HG03060 (cell line): ENCODE measurements around the gene LRP1B.

Experiments used
- ATAC-seq: cut with Tn5 transposase; IDR thresholded peaks from one replicate; pipeline ENCODE4 v1.9.1; 2021; ENCODE audit warnings: low read depth, moderate number of reproducible peaks; ENCODE audit not compliant: unreplicated experiment

LRP1B gene

DNA sequence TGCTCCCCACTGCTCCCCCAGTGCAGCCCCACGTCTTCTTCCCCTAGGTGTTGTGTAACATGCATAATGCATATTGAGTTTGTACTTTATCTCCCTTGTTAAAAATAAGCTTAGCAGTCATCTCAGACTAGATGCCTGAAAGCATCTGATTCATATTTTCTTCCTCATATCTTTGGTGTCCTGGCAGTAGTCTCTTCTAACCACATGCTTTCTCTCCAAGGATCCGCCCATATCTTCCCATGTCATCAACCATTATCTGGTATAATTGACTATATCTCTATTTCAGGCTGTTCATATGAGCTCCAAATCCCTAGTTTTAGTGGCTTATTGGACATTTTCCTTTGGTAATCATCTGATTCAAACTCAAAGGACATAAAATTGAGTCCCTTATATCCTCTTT lies 426.3 kb downstream of the LRP1B start:
- ATAC-seq = no peak

DNA sequence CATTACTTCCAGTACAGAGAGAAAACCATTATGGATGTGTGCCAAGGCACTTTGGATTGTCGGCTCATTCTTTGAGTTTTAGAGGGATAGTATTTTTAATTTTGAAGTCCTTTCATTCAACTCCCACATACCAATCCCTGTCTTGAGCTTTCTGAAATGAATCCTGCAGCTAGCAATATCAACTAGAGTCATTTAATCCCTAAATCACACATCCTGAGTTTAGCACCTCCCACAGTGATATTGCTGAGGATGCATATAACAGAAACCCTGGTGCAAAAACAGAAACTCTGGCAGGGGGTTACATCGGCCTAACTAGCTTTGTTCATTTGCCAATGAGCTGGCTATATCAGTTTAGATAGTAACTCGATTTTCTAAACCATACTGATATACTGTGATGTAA lies 427.3 kb downstream of the LRP1B start:
- ATAC-seq = no peak

DNA sequence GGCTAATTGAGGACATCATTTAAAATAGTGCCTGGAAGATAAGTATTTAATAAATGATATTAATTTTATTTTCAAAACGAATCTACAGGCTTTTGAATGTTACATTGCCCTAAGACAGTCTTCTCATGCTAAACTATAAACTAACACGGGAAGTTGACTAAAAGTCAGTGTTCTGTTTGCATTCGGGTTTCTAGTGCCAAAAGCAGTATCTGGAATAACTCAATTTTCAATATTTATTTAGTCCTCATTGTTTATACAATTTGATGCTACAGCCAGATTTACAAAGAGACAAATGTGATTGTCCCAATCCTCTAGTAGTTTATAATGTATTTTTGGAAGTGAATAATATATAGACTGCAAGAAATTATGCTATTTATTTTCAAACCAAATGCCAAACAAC lies 429.2 kb downstream of the LRP1B start:
- no peak for ATAC-seq

DNA sequence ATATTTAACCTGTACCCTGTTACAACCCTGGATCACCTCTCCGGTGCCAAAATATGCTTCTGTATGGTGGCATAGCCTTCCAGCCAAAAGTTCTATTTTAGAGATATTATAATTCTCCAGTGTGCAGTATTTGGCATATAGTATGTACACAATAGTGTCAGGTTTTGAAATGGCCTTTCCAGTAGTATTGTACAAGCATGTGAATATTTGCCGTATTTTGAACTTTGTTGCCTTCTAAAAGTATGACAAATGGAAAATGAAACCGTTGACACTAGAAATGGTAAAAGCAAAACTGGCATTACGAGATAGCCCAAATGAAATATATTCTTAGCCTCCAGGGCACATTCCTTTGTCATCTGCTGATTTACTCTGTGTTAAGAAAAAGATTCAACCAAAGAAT lies 431.2 kb downstream of the LRP1B start:
- ATAC-seq = no peak

DNA sequence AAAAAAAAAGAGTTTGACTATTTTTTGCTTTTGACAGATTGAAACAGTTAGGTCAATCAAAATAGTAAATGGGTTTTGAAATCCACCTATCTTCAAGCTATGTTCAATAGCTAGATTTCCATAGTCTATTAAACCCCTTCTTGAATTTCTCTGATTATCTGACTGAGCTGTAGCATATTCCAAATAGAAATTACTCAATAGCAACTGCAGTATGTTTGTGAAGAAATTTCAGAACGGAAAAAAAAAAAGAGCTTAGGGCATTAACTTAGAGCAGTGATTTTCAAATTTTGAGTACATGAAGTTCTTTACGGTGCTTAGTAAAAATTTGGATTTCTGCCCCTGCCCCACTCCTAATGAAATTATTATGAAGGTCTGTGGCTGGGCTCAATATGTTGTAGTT lies 432.3 kb downstream of the LRP1B start:
- no peak for ATAC-seq

DNA sequence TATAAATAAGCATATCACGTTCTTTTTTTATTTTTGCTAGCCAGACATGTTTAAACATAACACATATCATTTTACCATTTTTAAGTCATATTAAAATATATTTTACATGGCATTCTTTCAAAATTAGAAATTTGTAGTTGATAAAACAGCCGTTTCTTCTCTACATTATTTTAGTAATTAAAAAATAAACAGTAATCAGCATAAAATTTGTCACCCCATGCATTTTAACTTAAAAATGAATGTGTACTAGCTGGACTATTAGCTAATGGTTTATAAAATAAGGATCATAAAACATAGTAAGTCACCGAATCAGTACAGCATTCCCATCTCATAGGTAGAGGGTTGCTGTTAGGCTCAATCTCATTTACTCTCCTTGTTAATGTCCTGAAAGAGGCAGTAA lies 433.8 kb downstream of the LRP1B start:
- ATAC-seq = no peak

DNA sequence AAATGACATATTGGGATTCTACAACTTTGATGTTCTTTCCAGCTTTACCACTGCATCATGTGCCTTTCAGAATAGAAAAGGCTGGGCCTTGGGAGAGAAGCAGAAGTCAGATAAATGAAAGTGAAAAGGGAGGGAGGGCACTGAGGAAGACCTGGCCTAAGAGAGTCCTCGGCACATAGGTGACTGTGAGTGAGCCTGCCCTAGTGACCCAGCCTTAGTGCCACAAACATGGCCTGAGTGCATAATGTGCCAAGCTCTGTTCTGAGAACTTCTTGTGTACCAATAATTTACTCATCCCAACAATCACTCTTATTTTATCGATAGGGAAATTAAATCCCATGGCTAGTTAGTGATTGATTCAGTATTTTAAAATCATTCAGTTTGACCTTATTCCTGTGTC lies 436.6 kb downstream of the LRP1B start:
- ATAC-seq = no peak

DNA sequence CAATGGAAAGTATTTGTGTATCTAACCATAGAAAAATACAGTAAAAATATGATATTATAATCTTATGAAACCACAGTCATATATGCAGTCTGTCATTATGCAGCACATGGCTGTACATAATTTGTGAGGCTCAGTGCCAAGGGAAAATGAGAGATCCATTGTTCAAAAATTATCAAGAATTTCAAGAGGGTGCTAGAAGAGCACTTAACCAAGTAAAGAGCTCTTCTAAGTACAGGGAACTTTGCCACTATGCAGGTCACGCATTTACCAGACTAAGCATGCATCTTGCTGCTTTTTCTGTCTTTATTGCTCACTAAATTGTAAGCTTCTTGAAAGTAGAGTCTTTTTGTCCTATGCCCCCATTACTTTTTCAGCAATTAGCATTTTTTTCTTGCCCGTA lies 438.0 kb downstream of the LRP1B start:
- no peak for ATAC-seq

DNA sequence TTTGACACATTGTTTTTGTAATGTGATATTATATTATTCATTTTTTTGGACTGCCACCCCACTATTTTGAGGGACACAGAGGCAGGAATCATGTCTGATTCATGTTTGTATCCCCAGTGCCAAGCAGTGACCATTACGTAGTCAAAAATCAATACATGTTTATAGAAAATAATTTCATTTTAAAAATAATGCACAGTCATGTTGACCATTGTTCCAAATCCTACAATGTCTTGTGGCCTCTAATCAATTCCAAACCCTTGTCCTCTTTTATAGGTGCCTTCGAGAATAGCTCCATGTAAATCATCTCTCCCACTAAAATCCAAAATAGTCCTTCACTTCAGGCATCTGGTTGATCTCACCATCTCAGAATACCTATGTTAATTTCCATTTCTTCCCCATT lies 454.7 kb downstream of the LRP1B start:
- no peak for ATAC-seq

DNA sequence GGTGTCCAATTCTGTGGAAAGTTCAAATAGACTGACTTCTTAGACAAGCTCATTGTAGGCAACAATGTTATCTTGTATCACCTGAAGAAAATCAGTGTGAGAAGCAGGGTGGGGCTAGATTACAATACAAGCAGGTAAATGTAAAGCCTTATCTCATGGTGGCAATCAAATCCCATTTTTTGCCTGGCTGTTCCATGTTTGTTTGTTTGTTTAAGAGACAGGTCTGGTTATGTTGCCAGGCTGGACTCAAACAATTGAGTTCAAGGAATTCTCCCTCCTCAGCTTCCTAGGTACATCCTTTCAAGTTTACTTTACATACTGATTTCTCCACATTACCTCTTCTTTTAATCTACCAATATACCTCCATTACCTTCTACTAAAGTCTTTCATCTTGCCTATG lies 464.6 kb downstream of the LRP1B start:
- no peak for ATAC-seq

DNA sequence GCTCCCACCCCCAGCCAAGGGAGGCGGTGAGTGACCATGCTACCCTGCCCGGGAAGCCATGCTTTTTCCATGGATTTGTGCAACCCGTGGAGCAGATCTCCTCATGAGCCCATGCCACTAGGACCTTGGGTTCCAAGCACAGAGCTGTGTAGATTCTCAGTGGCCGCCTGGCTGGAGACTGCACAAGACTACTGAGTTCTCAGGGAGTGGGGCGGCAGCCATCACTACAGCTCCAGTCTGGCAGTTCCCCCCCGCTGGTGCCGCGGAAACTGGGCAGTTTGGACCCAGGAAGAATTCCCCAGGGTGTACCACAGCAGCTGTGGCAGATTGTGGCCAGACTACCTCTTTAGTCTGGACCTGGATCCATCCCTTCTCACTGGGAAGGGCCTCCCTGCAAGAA lies 470.6 kb downstream of the LRP1B start:
- ATAC-seq = no peak

DNA sequence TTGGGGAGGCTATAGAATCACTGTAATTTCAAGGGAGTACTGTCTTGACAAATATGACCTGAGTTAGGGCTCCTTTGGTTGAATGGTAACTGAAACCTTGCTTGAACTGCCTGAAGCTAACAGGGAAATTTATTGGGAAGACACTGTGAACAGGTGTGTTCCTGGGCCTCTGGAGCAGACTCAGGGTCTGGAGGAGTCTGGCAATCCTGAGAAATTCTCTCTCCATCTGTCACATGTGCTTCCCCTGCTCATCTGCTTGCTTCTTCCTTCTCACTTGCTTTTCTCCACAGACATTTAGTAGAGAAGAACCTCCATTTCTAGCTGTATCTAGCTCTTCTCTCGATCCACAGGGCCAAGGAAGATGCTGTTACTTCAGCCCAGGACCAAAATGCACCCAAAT lies 476.5 kb downstream of the LRP1B start:
- ATAC-seq = no peak

DNA sequence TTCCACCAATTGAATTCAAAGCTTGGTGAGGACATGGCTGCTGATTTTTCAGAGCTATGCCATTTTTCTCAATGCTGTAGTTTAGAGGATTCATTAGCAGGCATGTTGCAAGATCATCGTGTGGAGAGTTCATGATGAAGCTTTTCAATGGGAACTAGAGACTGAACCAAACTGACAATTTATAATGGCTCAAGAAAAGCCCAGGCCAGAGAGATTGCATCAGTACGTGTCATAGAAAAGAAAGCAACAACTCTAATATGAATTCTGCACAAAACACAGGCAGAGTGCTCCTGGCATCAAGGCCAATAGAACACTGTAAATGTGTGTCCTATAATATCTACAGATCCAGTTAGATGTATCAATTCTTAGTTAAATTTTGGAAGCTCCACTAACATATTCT lies 477.6 kb downstream of the LRP1B start:
- no peak for ATAC-seq

DNA sequence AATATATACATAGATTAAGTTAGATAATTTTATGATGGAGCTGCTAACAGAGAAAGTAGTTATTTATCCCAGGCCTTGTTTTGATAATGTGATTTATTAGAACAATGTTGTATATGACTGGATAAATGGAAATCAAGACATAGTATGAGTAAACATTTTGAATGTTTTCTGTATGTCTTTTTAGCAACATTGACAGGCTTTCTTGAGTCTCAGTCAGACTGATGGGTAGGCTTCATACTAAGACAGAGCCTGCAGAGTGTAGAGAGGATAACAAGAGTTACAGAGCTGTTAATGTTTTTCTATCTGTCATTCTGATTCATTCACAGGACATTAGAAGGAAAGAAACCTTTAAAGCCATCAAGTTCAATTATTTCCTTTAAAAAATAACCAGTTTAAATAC lies 478.5 kb downstream of the LRP1B start:
- ATAC-seq = no peak

DNA sequence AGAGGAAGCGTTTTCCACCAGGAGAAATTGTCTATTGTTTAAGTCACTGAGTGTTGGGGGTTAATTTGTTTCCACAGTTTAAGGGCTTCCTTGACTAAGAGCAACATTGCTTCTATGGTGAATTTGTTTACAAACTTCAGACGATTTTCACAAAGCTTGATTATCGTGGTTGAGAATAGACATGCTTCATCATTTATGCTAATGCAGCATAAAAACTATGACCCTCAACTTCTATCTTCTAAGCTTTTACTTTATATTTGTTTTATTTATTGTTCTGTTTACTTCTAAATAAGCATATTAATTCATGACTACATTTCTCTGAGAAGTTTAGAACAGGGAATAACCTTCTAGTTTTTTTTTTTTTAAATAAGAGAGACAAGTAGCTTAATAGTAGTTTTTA lies 483.5 kb downstream of the LRP1B start:
- no peak for ATAC-seq

DNA sequence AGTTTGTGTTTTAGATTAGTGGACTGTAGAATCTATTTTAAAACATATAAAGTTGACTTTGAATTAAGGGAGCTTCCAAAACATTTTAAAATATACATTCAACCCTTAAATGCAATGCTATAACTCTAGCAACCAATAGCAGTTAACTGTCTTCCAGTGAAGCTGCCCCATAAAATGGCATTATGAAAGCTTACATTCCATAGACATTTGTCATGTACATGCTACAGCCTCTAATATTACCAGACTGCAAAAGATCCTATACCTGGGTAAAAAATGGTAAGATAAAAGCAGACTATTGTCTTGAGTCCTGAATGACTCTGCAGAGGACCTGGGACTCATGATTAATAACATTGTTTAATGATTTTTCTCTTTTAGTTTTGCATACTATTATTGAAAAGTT lies 489.4 kb downstream of the LRP1B start:
- no peak for ATAC-seq

DNA sequence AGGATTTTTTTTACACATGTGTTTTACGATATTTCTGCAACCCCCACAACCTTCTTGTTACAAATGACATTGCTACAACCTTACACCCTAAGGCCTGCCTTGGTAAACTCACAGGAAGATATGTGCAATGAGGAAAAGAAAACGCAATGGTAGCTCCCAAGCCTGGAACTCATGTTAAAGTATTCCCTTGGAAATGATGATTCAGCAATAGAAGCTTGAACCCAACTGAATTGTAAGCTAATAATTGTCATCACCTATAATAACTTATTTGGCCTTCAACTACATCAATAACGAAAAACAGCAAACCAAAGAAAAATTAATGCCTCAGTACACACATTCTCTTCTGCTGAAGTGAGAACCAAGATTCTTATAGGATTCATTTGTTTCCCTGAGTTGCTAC lies 491.0 kb downstream of the LRP1B start:
- no peak for ATAC-seq

DNA sequence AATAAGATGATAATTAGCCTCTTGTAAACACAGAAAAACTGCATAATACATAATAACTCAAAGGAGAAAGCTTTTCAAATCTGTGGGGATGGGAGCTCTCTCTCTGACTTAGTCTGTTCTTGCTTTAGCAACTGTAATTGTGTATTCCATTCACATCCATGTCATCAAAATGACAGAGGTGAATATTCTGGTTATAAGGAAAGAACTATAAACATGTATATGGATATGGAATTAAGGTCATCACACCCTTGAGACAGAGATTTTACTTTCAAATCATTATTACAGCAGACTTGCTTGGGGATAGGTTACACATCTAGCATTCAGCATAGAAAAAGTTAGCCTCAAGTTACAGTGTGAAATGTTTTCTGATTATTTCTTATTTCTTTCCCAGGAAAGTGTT lies 497.7 kb downstream of the LRP1B start:
- ATAC-seq = no peak

DNA sequence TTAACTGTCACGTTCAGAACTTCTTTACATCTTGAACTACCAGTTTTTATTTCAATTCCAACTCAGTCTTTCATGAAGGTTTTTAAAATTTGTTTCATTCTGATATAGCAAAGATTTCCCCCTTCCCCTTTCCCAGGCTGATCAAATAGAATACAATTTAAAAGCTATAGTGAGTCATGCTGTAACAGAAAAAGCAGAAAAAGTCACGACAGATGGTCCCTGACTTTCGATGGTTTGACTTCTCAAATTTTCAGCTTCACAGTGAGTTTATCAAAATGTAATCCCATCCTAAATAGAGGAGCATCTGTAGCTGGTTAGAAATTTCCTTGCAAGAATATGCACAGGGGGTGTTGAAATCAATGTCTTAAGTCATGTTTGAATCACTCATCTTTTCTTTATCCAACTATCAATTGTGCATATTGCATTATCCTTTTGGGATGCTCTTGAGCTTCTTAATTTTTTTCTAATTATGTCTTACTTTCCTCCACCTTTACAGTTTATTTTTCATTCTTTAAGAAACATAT lies 500.3 kb downstream of the LRP1B start:
- no peak for ATAC-seq

DNA sequence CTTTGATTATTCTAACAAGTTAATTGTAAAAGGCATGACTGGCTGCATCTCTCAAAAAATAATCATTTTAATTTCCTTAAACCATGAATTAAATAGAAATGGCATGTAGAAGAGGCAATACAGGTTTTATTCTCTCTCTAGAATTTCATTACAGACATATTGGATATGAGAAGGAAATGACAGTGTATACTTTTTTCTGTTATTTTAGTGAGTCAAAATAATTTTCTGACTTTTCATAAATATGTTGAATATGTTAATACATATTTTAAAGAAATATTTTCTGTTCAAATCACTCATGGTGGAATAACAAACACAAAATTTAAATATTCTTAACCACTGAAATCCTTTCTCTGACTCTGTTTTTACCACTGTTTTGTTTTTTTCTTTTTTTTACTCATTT lies 510.4 kb downstream of the LRP1B start:
- ATAC-seq = no peak

DNA sequence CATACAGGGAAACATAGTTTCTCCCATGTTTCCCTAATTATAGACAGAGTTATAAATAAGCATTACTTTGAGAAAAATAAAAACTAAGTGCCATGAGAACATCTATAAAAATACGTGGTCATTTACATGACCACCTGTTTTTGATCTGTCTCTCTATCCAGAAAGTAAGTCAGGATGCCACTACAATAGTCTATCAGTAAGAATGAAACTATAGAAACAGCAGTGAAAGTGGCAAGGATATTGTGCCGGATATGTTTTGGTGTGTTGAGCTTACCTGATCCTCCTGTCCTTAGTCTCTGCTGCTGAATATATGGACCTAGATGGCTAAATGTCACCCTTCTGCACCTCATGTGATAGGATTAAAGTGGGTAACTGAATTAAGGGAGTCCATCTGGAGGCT lies 512.4 kb downstream of the LRP1B start:
- no peak for ATAC-seq

DNA sequence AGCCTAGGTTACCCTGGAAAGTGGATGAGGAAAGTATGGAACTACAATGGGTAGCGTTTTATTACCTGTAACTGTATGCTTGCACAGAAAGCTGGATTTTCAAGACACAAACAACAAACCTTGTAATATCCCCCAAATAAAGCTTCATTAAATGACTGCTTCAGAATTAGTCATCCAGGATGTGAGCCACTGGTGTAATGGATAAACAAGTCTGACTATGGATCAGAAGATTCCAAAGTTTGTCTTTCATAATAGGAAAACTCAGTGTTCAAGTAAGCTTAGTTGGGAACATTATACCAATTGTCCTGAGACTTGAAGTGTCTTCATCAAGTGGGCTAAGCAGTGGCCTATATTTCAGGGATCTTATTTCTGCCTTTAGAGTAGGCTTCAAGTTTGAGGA lies 518.8 kb downstream of the LRP1B start:
- no peak for ATAC-seq

DNA sequence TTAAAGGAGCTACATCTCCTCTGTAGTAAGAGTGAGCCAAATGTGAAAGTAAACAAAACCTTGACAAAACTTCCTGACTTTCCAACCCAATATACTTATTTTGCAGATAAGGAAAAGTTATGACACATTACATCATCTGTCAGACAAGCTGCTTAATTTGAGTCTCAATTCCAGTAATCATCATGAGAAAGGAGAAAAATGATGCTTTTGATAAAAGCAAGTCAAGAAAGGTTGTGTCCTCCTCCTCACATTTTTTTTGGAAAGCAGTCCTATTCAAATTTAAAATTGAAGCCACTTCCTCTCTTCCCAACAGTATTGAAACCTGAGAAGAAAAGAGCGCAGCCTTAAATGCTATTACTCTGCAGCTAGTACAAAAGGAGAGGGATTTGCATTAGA lies 519.6 kb downstream of the LRP1B start:
- no peak for ATAC-seq
